CD4-positive, alpha-beta T cell treated with Interleukin-15 for 4 hours (primary cell): ENCODE measurements around the gene RASSF6.
"Not testable (repeated sequence)": the region's sequence is repeated elsewhere in the genome, so short reads cannot be mapped to it uniquely, and the experiment has no call there.

Experiments used
- DNase-seq: peaks from one replicate; pipeline ENCODE4 v3.0.0-alpha.2; 2020; ENCODE audit warnings: low spot score

RASSF6 gene

GRCh38 chr4:73620115-73620792, at the start of gene RASSF6:
TSS of gene RASSF6 (minus strand) at chr4:73620436. CDS start at chr4:73611795, 8,641 bp downstream.
- DNase-seq = no peak

GRCh38 chr4:73669410-73670183, 49.4 kb upstream of the RASSF6 start:
- DNase-seq = no peak

GRCh38 chr4:73668782-73669201, 48.6 kb upstream of the RASSF6 start:
- DNase-seq = no peak

GRCh38 chr4:73665924-73666323, 45.7 kb upstream of the RASSF6 start:
- DNase-seq = not testable (repeated sequence)

- no peak for DNase-seq
Measured at GRCh38 chr4:73664470-73664869, 44.2 kb upstream of the RASSF6 start.

GRCh38 chr4:73663576-73663975, 43.3 kb upstream of the RASSF6 start:
- DNase-seq = no peak

- DNase-seq = no peak
Measured at GRCh38 chr4:73662709-73663546, 42.7 kb upstream of the RASSF6 start.

GRCh38 chr4:73661646-73662119, 41.4 kb upstream of the RASSF6 start:
- DNase-seq = no peak

- DNase-seq = no peak
Measured at GRCh38 chr4:73660808-73661207, 40.6 kb upstream of the RASSF6 start.

GRCh38 chr4:73653695-73654106, 33.5 kb upstream of the RASSF6 start:
- no peak for DNase-seq

GRCh38 chr4:73650250-73650649, 30.0 kb upstream of the RASSF6 start:
- DNase-seq = no peak

- DNase-seq = no peak
Measured at GRCh38 chr4:73648478-73648877, 28.2 kb upstream of the RASSF6 start.

- DNase-seq = no peak
Measured at GRCh38 chr4:73646117-73646516, 25.9 kb upstream of the RASSF6 start.

GRCh38 chr4:73631565-73632226, 11.5 kb upstream of the RASSF6 start:
- DNase-seq = no peak

GRCh38 chr4:73628834-73629233, 8.6 kb upstream of the RASSF6 start:
- DNase-seq = not testable (repeated sequence)

GRCh38 chr4:73621357-73621756, 1.1 kb upstream of the RASSF6 start:
- DNase-seq = no peak

GRCh38 chr4:73619346-73619745, 890 bp downstream of the RASSF6 start:
- DNase-seq = no peak

GRCh38 chr4:73617256-73617655, 3.0 kb downstream of the RASSF6 start:
- DNase-seq = no peak

GRCh38 chr4:73615613-73616012, 4.6 kb downstream of the RASSF6 start:
- no peak for DNase-seq

GRCh38 chr4:73614311-73614867, 5.8 kb downstream of the RASSF6 start:
- DNase-seq = no peak

GRCh38 chr4:73613130-73613529, 7.1 kb downstream of the RASSF6 start:
- no peak for DNase-seq

- DNase-seq = no peak
Measured at GRCh38 chr4:73612032-73612431, 8.2 kb downstream of the RASSF6 start.
